GM12892 (cell line): Measurements from ENCODE around the gene MSANTD1.

ENCODE experiments used
- DNase-seq: peaks from one replicate; pipeline ENCODE4 v3.0.0; 2011; ENCODE audit not compliant: insufficient read length
- FAIRE-seq: peaks from 2 replicates; lab custom pipeline; 2011; peaks lifted over from hg19 to GRCh38; lab: Jason Lieb, UNC
- POLR2A ChIP-seq: IDR thresholded peaks from 2 replicates; pipeline ENCODE4 v1.6.1; 2011; ENCODE audit warnings: low read depth, low read length, control low read depth
- POLR2AphosphoS5 ChIP-seq: IDR thresholded peaks from 2 replicates; pipeline ENCODE4 v1.6.1; 2011; ENCODE audit warnings: low read depth, low read length, control low read depth
- TAF1 ChIP-seq: IDR thresholded peaks from 2 replicates; pipeline ENCODE4 v1.6.1; 2011; ENCODE audit warnings: low read depth, mild to moderate bottlenecking, control low read depth, low read length, borderline replicate concordance

The MSANTD1 gene

DNA sequence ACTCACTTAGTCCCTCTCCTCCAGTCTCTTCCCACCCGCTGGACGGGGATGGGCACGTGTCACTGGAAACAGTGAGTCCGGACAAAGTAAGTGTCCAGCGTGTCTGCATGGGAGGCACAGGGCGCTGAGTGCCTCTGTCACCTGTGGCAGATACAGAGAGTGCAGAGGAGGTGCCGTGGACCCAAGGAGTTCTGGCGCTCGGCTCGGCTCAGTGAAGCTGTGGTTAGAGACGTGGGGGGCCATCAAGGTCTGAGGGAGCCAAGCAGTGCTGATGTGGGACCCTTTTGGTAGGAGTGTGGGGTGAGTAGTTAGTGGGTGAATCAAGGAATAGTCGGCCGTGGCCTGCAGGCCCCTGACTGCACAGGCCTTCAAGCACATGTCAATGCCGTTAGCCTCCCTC, 40.1 kb upstream of the MSANTD1 start:
- TF ChIP-seq POLR2AphosphoS5: no peak
- no peak for TF ChIP-seq TAF1
- no peak for TF ChIP-seq POLR2A
- no peak for DNase-seq
- FAIRE-seq: no peak

DNA sequence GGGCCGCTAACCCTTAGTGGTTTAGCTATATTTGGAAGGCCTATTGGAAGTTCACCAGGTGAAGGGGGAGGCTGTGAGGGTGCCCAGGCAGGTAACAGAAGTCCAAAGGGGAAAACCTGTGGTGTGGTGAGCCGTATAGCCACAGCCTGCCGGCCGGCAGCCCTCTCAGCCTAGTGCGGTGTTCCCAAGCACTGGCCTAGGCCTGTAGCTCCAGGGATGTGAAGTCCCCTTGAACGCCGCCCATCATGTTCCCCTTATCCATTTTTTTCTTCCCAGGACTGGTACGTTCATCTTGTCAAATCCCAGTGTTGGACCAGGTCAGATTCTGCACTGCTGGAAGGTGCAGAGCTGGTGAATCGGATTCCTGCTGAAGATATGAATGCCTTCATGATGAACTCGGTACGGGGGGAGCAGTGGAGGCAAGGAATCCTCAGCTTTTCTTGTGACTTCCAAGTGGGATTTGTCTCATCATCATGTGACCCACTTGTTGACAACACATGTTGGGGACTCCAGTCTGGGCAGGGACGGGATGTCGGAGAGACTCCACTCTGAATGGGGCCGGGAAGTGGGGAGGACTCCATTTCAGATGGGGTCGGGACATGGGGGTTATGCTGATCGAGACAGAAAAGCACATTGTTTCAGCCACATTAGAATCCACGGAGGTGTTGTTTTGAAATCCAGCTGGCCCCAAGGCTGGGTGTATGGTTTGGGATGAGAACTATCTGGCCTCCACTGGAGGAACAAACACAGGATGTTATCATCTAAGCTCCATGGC, 39.2 kb upstream of the MSANTD1 start:
- no peak for FAIRE-seq
- TF ChIP-seq POLR2AphosphoS5 (no peak), POLR2A (no peak), TAF1 (no peak)
- DNase-seq: no peak

DNA sequence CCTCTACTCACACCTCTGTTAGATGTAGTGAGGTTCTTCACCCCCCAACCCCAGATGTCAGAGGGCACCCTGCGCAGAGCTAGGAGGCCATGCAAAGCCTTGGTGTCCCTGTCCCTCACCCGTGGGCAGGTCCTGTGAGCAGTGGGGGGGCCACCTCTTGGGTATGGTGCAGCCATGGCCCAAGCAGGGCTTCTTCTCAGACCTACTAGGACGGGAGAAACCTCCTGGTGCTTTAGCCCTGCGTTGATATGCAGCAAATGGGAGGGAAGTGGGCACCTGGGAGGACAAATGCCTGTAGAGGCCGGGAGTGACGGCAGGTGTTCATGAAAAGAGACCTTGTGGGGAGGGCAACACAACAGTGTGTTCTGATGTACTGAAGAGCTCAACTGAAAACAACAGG, 38.5 kb upstream of the MSANTD1 start:
- FAIRE-seq: no peak
- no peak for DNase-seq
- TF ChIP-seq POLR2A: no peak
- TF ChIP-seq TAF1: no peak
- TF ChIP-seq POLR2AphosphoS5: no peak

DNA sequence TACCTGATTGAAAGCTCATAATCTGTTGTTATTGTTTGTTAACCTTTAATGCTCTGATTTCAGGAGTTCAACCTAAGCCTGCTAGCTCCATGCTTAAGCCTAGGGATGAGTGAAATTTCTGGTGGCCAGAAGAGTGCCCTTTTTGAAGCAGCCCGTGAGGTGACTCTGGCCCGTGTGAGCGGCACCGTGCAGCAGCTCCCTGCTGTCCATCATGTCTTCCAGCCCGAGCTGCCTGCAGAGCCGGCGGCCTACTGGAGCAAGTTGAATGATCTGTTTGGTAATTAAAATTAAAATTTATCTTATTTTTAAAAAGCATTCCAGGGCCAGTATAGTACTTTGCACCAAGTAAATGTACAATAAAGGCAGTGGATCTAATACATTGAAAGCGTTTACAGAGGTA, 37.1 kb upstream of the MSANTD1 start:
- FAIRE-seq (no peak), DNase-seq (no peak)
- no peak for TF ChIP-seq POLR2AphosphoS5
- TF ChIP-seq POLR2A: no peak
- TF ChIP-seq TAF1: no peak

DNA sequence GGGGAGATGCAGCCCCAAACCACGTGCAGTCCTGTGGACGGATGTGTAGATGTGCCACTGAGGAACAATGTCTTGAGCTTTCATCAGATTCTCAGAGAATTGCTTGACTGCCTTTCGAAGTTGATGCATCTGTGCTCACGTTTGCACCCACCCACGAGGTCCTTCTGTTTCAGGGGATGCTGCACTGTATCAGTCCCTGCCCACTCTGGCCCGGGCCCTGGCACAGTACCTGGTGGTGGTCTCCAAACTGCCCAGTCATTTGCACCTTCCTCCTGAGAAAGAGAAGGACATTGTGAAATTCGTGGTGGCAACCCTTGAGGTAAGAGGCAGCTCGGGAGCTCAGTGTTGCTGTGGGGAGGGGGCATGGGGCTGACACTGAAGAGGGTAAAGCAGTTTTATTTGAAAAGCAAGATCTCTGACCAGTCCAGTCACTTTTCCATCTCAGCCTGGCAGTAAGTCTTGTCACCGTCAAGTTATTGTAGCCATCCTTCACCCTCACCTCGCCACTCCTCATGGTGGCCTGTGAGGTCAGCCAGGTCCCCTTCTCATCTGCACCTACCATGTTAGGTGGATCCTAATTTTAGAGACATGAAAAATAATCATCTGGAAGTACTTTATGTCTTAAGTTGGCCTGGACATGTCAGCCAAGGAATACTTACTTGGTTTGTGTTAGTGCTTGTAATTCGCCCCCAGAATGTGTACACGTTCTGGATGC, 36.4 kb upstream of the MSANTD1 start:
- no peak for DNase-seq
- TF ChIP-seq POLR2AphosphoS5 (no peak), TAF1 (no peak), POLR2A (no peak)
- FAIRE-seq: no peak

DNA sequence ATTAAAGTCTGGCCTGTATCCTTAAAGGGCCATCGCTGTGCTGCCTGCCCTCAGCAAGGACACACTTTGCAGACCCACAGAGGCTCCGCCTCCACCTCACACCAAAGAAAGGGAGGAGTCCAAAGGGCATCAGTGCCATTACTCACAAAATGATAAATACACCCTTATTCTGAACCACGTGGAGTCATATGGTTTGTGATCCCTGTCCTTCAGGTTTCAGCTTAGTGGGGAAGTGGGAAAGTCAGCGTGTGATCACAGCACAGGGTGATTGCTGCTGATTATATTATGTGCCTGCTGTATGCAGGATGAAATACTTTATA, 35.9 kb upstream of the MSANTD1 start:
- FAIRE-seq (no peak), DNase-seq (no peak)
- no peak for TF ChIP-seq TAF1
- no peak for TF ChIP-seq POLR2A
- TF ChIP-seq POLR2AphosphoS5: no peak

DNA sequence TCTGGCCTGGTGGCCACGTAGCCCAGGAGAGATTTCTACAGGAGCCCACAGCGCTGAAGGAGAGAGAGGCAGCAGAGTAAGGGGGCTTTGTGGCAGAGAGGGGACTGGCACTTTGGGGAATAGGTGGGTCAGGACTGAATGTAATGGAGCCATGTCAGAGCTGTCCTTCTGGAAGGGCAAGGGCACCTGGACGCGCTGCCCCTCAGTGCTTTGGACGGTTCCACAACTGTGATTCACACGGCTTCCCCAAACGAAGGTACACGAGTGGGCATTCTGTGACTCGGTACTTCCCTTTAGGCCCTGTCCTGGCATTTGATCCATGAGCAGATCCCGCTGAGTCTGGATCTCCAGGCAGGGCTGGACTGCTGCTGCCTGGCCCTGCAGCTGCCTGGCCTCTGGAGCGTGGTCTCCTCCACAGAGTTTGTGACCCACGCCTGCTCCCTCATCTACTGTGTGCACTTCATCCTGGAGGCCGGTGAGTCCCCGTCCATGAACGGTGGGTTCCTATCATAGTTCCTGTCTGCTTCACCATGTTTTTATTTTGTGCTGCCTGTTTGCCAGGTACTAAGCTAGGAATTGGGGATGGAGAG, 35.2 kb upstream of the MSANTD1 start:
- TF ChIP-seq TAF1 (no peak), POLR2A (0 out of 2 replicates have a peak, but pooled peaks have one; percentile 27), POLR2AphosphoS5 (no peak; the same call in 1 of the 2 replicates)
- DNase-seq (no peak), FAIRE-seq (no peak)

DNA sequence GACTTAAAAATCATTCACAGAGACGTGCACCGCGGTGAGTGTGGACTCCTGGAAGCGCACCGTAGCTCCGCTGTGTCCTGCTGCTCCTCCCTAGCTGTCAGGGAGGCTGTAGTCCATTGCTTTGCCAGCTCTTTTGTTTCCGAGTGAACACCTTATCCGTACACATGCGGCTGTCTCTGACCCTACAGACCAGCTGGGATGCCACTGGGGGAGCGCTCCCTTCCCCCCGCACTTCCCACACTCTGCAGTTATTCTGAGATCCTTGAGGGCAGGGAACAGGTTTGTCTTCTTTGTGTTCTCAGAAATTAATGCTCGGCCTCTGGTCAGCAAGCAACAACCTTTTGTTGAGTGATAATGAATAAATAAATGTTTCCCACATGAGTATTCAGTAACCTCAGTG, 33.7 kb upstream of the MSANTD1 start:
- no peak for FAIRE-seq
- no peak for DNase-seq
- no peak for TF ChIP-seq POLR2AphosphoS5
- TF ChIP-seq POLR2A: no peak
- no peak for TF ChIP-seq TAF1

DNA sequence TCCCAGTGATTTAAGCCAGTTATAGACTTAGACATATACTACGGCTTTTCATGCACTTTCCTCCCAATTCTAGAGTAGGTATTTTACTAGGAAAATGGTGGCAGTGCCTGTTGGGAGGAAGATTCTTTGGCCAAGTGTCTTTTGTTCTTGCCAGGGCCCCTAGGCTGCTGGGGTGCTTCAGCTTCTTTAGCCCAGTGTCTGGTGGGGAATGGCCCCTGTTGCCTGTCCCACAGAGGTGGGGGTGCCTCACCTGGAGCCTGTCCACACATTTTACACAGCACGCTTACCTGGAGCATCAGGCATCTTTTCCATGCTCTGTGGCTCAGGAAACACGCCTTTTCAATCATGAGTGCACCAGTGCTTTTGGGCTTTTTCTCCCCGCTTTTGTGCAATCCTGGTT, 33.2 kb upstream of the MSANTD1 start:
- FAIRE-seq (no peak), DNase-seq (no peak)
- TF ChIP-seq TAF1 (no peak), POLR2AphosphoS5 (no peak), POLR2A (no peak)

DNA sequence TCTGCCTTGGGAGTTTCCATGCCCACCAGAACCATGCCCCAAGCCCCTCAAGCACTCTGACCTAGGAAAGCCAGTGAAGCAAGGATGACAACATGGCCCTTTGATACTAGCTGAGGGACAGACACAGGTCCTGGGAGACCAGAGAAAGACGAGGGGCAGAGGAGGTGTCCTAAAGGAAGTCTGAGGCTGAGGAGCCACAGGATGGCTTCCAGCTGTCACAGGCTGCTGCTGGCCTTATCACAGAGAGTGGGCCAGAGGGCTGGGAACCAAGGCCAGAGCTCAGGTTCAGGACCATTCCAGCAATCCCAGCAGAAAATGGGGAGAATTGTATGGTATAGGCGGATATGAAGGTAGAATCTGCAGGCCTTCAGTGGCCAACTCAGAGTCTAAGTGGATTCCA, 31.7 kb upstream of the MSANTD1 start:
- DNase-seq (no peak), FAIRE-seq (no peak)
- TF ChIP-seq POLR2A (no peak), TAF1 (no peak), POLR2AphosphoS5 (no peak)

DNA sequence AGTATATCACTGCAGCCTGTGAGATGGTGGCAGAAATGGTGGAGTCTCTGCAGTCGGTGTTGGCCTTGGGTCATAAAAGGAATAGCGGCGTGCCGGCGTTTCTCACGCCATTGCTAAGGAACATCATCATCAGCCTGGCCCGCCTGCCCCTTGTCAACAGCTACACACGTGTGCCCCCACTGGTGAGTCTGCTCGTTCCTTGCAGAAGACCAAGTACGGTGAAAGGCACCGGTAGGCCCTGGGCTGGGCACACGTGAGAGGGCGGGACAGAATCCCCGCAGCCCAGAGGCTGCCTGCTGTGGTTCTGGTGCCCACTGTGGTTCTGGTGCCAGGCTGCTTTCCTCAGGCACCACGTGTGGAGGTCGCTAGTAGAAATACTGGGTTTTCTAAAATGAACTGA, 31.2 kb upstream of the MSANTD1 start:
- DNase-seq: no peak
- no peak for FAIRE-seq

More for the DNA sequence above, 31.2 kb upstream of the MSANTD1 start:
- TF ChIP-seq TAF1 (no peak), POLR2AphosphoS5 (no peak), POLR2A (no peak)
